ENCODE data around the gene DCTD. TPM values are rescaled to one million over a fixed set of nuclear protein-coding genes. Genes with fewer than 3 reads are reported as not detected.

The DCTD gene
- 84.0 and 130 TPM in 2 replicates for total RNA-seq (ENCODE audit: low replicate concordance)

GRCh38 chr4:182917182-182918043, at the start of gene DCTD:
Gene DCTD, minus strand, starts transcription at chr4:182917386. Its CDS starts 1,818 bp downstream, at chr4:182915568.

Other genes with a start within 250 kb of the DCTD start
- gene WWC2, start 181.9 kb upstream of the DCTD start, total RNA-seq (ENCODE audit: low replicate concordance): 5.5 and 32.5 TPM in 2 replicates

Measured in smooth muscle cell of the coronary artery (primary cell).